HG03039 (cell line): ENCODE data around the gene CSRP3.
"Not testable (repeated sequence)": the region's sequence is repeated elsewhere in the genome, so short reads cannot be mapped to it uniquely, and the experiment has no call there.

ENCODE experiments used
- ATAC-seq: cut with Tn5 transposase; IDR thresholded peaks from one replicate; pipeline ENCODE4 v1.9.1; 2021; ENCODE audit warnings: mild to moderate bottlenecking, moderate library complexity; ENCODE audit not compliant: unreplicated experiment

CSRP3 gene

DNA sequence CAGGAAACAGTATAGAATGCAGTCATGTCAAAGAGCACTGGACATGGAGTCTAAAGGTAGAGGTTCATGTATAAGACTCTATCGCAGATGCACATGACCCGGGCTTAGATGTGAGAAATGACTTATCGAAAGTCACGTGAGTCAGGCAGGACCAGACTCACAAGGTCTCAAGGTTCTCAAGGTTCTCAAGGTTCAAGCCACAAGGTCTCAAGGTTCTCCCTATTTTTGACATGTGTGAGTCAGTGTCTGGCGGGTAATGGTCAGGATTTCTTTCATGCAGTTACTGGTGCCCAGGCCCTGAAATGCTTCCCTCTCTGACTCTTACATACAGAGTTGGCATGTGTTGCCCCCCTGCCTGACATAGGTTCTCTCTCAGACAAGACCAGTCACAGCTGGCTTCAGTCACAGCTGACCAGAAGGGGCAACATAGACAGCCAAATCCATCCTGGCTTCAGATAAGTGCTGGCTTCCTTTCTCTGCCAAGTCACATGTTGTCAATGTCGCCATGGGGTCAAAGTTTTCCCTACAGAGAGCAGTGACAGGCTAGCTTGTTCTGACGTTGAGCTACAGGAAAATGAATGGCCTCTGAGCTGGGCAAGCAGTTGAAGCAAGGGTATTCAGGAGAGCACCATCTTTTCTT, 10.1 kb downstream of the CSRP3 start:
- no peak for ATAC-seq

DNA sequence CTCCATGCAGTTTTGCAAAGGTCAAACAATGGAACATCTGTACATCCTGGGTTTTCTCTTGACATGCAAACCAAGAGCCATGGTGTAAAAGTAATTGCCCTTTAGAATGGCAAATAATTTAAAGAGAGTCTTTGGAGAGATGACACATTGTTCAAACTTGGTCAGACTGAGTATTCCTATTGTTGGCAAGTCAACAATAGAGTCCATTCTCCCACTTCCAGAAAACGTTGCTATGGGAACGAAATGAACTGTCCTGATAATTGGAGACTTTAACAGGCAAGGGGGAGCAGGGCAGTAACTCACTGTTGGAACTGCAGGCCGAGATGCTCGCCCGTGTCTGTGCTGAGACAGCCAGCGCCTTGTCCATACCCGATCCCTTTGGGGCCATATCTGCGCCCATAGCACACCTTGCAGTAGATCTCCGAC, 13.9 kb downstream of the CSRP3 start:
- no peak for ATAC-seq

DNA sequence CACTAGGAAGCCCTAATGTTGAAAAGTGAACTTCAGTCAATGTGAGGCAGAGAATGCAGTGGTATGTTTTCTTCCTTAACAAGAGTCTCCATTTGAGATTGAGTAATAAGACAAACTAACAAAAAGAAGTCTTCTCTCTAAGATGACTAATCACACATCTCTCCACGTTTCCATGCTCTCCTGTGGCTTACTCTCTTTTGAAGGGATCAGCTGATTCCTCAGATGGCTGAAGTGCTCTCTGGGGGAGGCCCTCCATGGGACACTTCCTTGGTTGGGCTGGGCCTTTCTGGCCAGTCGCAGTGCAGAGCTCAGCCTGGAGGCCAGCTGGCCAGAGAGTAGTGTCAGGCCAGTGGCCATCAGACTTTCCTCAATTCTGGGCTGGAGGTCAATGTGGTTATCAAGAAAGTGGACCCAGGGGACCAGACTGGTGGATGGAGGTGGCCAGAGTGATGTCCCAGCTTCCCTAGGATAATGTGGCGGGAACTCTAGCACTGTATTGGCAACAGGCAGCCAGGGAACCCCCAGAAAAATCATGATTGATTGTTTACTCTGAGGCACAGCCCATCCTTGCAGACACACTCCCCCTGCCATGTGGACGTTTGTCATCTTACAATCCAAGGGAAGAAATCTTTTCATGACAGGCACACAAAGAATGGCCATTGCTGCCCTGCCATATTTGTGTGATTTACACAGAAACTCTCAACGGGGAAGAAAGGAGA, 14.5 kb downstream of the CSRP3 start:
- ATAC-seq = no peak

DNA sequence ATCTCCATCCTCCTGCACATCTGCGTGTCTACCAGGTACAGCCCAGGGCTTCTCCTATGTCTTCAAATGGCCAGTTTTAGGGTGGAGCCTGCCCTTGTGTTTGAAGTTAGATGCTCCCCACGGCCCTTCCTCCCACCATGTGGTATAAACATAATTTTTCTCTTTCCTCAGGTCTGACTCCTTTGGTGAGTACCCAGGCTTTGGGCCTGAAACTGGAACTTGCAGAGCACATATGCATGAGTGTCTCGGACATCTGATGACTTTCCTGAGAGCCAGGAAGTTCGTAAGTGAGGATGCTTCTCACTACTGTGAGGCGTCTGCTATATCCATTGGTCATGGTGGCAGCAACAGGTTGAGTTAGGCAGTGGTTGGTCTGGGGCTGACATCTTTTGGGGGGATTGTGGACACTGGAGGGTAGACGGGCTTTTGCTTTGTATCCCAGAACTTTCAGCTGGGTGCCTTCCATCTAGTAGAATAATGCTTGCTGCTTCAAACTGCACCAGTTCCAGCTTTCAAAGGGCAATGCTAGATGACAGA, 16.2 kb downstream of the CSRP3 start:
- ATAC-seq = no peak

DNA sequence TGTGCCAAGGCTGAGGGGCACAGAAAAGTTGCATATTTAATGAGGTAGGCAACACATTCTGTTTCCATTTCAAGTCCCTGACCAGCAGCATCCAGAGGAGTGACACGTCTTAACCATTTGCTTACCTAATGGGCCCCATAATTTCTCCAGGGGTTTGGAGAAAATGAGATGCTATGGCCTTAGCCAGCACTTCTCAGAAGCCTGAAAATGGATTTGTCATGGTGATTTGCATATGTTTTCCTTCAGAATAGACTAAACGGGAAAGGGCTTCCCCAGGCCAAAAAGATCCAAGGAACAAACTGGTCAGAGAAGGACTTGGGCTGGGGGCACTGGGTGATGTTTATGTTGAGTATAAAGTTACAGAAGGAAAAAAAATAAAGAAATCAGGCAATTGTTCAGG, 16.7 kb downstream of the CSRP3 start:
- ATAC-seq = no peak

DNA sequence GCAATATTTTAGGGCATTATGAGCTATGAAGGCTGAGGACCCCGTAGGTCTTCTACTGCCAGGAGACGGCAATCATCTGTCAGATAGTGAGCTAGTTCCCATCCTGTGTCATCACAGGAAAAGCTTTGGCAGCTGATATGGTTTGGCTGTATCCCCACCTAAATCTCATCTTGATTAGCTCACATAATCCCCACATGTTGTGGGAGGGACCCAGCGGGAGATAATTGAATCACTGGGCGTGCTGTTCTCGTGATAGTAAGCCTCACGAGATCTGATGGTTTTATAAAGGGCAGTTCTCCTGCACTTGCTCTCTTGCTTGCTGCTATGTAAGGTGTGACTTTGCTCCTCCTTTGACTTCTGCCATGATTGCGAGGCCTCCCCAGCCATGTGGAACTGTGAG, 18.1 kb downstream of the CSRP3 start:
- ATAC-seq = no peak

DNA sequence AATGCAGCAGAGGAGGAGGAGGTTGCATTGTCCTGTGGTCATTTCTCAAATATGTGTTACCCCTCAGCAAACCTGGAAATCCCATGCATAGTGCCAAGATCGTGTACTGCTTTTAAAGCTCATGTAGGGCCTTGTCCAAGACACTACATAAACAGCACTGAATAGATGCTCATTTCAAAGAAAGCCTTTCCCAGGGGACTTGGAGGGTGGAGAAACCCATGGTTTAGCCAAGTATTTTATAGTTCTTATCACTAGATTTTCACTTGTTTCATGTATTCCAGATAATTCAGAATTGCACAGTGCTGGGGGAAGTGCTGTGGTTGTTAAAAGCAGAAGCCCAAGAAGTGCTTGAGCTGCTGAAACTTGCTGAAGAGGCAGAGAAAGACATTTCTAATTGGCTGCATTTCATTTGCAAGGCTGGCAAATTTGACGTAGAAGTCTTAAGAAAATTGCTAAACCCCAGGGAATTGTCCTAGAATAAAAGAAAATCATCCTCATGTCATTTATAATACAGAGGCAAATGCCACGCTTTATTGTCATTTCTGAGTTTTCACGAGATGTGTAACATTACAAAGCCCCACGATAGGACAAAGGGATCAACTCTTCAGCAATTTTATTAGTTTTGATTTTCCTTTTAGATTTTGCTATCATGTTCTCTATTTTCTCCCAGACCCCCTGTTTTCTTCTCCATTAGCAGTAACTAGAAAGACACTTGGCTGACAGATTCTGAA, 20.1 kb downstream of the CSRP3 start:
- no peak for ATAC-seq

DNA sequence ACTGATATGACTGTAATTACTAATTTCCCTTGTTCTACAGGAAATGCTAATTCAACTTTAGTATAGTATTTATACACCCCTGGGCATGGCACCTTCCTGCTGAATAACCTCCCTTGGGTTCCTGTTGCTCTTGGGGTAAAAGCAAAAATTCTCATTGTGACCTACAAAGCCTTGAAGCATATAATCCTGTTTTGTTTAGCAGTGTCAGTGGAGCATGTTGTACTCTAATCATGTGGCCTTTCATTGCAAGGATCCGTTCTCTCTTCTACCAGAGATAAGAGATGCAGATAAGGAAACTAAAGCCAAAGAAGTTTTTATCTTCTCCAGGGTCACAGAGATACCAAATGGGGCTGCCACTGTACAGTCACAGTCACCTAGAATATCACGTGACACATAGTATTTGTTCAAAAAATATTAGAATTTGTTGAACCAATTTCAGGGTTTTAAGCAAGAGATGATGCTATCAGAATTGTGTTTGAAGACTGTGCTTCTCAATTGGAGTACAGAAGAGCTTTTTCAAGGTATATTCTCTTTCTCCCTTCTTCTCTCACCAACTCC, 25.1 kb downstream of the CSRP3 start:
- no peak for ATAC-seq

DNA sequence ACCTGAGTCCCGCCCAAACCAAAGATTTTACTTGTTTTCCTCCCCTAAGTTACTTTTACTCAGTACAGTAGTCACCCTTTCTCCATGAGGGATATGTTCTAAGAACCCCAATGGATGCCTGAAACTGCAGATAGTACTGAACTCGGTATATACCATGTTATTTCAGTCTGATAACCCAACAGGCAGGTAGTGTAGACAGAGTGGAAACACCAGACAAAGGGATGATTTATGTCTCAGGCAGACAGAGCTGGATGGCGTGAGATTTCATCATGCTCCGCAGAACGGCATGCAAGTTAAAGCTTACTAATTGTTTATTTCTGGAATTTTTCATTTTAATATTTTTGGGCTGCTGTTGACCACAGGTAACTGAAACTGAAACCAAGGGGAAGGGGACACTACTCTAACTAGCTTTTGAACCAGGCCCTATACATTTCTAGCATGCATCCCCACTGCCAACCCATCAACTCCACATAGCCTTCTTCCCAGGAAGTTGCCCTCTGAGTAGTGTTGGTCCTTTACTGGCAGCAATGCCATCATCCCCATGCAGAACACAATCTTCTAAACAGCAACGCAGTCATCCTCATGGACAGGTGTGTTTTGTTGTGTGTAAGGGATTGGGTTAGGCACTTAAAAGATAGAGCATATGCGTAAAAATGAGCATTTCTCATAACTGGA, 27.7 kb downstream of the CSRP3 start:
- no peak for ATAC-seq

DNA sequence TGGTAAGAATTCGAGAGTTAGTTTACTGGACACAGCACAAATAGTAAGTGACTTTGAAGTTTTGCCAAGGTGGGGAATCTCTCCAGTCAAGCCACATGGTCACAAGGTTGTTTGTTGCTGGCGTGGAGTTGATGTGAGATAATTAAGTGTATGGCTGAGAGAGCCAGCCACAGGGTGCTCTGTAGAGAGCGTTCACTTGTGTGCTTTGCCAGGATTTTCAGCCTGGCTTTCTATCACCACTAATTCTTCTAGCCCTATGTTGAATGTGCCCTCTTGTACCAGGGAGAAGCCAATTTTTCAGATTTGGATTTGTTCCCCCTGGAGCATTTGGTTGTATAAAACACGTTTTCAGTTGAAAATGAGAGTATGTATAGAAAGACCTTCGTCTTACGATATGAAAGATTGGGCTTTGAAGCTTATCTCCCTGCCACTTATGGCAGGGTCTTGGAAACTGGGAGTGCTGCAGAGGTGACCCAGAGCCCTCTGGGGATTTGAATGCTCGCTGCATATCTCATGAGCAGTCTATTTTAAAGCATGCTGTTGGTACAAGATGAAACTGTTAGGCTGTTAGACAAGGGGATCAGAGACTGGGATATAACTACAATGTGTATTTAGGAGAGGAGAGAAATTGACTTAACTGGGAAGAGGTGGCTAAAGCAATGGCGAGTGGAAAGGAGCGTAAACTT, 28.6 kb downstream of the CSRP3 start:
- ATAC-seq = no peak

DNA sequence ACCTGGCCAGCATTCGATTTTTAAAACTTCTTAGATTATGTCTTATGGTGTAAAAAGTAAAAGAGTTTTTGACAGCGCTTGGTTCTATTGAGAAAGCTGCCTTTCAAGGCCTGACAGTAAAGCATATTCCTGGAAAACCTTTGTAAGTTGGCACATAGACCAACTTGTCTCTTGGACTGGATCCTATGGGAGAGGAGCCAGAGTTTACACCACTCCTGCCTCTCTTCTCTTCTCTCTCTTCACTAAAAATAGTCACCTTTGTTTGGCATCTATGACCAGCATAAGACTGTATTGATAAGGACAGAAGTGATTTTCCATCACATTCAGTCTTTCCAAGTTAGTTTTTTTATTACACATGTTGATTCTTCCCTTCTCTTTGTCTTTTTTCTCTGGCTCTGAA, 33.7 kb downstream of the CSRP3 start:
- no peak for ATAC-seq

DNA sequence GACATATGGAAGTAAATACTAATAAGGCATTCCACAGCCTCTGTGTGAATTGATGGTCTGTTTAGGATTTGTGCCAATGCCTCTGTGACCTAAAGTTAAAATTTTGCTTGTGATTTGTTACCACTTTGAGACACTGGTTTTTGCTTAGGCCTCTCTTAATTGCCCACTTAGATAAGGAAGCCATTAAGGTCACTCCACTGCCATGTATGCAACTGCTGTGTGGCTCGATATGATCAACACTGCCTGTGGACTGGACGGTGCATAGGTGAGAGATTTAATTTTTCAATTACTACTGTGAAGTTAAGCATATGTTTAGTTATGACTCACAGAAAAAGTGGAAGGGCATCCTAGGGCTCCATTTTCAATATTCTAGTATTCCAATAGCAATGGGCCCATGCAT, 36.9 kb downstream of the CSRP3 start:
- no peak for ATAC-seq

DNA sequence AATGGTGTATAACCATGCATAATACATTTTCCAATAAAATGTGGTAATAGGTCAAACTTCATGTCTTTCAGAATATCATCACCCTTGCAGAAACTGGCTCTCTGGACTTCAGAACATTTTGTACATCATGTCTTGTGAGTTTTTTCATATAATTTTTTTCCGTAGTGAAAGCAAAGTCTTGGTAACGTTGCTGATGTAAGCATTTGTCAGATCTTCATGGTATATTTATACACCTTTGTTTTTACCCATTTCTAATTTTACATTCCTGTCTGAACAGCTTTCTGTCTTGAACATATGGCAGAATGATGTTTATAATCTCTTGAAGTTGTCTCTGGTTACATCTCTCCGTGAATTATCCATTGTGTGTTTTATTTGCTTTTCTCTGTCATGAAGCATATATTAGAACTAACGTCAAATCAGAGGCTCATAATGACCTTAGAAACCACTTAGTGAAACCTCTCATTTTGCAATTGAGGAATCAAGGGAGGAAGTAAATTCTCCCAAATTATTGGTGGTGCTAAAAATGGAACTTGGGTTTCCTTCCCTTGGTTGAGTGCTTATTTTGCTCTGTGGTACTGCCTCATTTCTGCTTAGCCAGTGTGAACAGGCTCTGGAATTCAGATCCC, 37.4 kb downstream of the CSRP3 start:
- no peak for ATAC-seq

DNA sequence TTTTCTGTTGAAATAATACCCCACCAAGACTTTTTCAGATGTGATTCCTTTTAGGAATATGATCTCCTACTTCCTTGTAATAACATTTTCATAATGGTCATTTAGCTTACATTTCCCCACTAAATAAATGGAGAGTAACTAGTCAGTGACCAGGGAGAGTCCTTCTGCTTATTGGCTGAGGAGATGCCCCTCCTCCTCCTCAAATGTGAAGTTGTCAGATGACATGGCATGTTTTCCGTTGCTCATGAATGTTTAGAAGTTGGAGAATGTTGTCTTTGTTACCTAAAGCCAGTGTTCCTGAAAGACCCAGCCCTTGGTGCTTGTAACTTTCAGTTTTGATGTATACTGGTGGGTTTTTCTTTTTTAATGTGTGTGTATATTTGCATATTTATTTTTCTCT, 38.2 kb downstream of the CSRP3 start:
- no peak for ATAC-seq

DNA sequence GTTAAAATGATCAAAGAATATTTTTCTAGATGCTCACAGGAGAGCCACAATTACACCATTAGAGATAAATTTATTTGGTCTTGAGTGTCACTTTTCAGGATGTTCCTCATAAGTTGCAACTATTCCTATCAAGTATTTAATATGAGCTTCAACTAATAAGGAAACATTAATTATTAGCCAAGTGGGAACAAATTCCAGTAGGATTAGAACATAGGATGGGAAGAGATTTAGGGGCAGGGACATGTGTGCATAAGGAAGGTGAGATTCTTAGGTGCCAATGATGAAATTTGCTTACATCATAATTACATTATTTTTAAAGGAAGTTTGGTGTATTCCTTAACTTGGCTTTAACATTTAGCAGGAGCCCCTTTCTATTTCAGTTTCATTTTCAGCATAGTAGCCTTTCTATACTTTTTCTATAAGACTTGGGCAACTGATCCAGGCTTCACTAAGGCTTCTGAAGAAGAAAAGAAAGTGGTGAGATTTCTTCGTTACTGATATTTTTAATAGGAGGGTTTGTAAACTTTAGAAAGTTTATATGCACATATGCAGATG, 38.8 kb downstream of the CSRP3 start:
- no peak for ATAC-seq

DNA sequence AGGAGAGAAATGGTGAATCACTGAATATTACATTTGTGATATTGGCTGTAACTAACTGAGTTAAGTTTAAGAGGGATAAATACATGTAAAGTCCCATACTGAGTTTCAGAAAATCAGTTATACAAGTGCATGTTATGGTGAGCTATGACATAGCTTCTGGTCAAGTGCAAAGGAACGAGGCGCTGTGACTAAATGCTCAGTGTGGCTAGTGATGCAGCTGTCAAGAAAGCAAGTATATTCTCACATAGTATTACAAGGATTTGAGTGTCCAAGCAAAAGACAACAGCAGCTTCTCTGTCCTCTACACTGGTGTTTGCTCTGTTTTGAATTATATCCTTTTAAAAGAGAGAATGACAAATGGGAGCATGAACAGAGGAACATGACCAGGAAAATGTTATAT, 40.1 kb downstream of the CSRP3 start:
- ATAC-seq = no peak

DNA sequence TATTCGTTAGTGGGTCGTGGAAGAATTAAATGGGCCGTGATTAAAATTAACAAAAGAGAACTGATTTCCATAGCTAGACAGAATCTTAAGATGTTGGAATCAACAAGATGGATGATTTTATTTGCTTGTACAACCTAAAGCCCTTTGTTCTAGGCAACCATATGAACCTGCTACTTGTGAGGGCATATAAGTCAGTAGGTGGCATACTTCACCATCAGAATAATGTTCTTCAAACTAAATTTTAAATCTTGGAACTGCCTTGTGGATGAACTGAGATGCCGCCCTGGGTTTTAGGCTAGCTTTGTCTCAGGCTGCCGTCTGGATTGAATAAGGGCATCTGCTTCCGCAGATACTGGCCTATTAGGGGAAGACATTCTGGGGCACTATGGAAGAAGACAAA, 40.9 kb downstream of the CSRP3 start:
- no peak for ATAC-seq

DNA sequence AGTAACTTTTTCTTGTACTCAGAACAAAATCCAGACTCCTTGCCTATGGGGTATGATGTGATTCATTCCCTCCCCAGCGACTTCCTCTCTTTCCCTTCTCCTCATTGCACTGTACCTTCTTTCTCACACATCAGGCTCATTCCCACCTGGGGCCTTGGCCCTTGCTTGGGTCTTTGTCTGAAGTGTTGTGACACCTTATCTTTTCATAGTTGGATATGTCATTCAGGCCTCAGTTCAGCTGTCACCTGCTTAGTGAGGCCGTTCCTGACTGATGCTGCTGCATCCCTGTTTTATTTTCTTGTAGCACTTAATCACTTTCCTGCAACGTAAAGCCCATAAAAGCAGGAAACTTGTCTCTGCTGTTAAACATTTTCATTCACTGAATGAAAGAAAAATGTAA, 44.9 kb downstream of the CSRP3 start:
- ATAC-seq = no peak

DNA sequence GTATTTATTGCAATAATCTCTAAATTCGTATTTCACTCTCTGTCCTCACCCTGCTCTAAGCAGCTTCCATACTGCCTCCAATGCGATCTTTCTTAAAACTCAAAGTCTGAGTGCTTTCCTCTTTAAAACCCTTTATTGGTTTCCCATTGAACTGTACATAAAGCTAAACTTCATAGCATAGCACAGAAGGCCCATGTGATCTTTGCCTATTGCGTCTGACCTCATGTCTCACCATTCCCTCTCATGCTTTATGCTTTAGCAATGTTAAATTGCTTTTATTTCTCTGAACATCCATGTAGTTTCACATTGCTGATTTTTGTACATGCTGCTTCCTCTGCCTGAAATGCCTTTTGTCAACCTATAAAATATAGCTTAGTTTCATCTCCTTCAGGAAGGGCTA, 56.5 kb downstream of the CSRP3 start:
- no peak for ATAC-seq

DNA sequence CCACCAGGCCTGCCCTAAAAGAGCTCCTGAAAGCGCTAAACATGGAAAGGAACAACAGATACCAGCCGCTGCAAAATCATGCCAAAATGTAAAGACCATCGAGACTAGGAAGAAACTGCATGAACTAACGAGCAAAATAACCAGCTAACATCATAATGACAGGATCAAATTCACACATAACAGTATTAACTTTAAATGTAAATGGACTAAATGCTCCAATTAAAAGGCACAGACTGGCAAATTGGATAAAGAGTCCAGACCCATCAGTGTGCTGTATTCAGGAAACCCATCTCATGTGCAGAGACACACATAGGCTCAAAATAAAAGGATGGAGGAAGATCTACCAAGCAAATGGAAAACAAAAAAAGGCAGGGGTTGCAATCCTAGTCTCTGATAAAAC, 64.9 kb downstream of the CSRP3 start:
- ATAC-seq = not testable (repeated sequence)
